Measurements from ENCODE around the gene C1orf87.

Gene C1orf87

DNA sequence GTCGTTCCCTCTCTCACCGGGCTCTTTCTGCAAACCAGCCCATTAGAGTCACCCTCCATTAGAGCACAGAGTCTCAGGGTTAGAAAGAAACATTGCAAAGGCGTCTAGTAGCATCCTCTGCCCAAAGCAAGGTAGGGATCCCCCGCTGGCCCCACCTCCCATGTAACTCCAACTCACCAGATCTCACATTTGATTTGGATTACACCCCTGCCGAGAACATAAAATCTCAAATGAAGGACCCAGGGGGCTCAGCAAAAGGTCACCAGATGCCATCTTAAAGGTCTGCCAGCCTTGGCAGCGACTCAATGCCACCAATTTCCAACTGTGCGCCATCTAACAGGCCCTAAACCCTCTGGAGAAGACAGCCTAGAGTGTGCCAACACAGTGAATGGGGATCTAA lies 14.1 kb downstream of the C1orf87 start:
- DNase-seq = no peak

DNA sequence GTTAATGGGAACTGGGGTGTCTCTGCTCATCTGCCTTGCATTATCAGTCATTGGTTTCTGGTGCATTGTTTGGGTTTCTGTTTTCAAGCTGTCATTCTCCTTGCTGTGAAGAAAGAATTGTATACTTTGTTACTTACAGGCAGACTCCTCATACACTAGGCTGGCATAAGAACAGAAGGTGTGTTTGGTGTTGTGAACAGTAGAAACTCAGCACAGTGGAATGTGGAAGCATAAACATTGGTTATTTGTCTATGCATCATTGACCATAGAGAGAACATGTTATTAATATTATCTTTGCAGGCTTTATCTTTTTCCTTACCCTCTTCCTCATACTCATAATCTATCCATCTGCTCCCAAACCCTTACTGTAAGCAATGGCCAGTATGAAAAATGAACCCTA lies 18.2 kb downstream of the C1orf87 start:
- DNase-seq = no peak

DNA sequence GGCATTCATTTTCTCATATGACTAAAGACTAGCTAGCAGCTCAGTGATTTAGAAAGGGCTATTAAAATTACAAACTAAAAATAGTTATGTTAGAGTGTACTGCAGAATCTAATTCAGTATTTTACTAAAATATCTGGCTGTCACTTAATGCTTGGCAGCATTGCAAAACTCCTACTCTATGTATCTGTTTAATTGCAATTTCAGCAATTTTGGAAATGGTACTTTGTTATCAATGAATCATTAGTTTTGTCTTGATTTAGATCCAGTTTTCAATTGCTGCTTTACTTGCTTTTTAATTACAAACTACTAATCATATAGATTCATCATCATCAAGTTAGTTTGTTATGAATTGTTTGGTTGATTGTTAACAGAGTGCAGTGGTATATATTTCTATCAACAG lies 19.2 kb downstream of the C1orf87 start:
- DNase-seq = no peak

DNA sequence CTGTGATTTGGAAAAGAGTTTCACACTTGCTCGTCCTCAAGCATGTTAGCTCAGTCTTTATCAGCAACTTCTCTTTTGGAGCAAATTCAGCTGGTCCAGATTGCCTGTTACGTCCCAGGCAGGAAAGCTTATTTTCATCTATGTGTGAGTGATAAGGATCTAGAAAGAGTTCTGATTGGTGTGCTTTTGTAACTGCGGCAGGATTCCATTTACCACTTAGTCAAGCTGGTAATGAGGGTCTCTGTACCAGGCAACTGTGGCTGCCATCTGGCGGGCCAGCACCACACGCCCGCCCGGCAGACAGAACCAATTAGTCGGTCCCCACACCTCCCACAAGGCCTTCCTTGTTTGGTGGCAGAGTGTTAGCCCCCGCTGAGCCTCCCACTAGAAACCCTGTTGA lies 21.0 kb downstream of the C1orf87 start:
- DNase-seq = no peak

DNA sequence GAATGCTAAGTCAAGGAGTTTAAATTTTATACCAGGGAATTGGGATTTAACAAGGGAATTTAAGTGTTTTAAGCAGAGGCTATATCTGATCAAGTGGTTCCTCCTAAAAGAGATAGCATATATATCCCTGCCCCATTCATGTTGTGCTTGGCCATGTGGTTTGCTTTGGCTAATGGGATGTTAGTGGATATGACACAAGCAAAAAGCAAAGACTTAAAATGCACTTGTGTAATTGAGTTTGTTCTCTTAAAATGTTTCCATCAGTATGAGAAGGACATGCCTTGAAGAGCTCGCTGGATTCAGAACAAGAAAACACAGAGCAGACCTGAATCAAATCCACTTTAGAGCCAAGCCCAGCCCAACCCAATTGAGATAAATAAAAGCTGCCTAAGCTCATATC lies 22.4 kb downstream of the C1orf87 start:
- no peak for DNase-seq

DNA sequence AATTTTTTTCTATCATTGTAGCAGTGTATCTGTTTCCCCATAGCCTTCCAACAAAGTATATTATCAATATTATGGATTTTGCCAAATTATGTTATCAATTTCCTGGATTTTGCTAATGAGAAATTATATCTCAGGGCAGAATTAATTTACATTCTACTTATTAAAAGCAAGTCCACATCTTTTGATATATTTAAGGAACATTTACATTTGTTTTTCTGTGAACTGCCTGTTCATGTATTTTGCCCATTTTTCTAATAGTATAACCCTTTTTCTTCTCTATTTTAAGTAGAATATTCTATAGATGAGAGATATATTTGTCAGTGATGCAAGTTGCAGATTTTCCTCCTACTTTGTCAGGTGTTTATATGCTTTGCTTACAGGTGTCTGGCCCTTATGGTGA lies 24.4 kb downstream of the C1orf87 start:
- DNase-seq = no peak

DNA sequence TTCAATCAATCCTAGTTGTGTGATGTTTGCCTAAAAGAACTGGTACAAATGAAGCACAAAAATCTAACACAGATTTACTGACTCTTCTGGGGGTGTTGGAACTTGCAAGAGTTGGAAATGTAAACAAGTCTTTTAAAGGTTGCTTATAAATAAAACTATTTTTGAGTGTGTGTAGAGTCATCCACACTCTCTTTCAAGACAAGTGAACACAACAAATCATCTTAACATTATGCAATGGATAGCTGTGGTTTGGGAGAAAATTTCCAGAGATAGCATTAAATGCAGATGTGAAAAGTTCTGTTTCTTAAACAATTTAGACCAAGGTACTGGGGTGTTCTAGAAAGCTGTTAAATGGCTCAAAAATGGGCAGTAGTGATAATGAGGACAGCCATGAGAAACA lies 28.7 kb downstream of the C1orf87 start:
- DNase-seq = no peak

DNA sequence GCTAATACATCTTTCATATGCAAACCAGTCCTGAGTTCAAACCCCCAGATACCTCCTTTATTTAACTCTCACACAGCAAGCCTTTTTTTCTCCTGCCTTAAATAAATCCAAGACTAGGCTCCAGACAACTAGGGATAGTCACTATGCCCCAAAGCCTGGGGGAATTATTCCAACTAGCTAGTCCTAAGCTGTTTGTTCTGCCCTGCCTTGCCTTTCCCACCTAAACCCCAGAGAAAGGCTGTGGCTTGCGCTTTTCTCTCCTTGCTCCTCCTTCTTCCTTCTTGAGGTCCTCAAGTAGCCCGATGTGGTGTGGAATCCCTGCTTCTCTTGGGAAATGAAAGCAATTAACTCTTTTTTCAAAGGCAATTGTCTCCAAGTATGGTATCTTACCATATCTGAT lies 31.8 kb downstream of the C1orf87 start:
- no peak for DNase-seq

DNA sequence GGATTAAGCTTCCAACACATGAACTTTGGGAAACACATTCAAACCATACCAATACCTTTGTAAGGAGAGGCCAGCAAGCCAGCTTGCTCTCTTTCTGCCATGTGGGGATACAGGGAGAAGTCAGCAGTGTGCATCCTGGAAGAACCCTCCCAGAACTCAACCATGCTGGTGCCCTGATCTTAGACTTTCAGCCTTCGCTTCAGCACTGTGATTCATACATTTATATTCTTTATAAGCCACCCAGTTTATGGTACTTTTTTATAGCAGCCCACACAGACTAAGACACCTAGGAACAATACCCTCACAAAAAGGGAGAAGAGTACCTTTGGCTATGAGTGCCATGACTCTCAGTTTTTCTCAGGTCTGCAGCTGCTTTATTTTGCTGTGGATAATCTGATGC lies 35.9 kb downstream of the C1orf87 start:
- DNase-seq = no peak

DNA sequence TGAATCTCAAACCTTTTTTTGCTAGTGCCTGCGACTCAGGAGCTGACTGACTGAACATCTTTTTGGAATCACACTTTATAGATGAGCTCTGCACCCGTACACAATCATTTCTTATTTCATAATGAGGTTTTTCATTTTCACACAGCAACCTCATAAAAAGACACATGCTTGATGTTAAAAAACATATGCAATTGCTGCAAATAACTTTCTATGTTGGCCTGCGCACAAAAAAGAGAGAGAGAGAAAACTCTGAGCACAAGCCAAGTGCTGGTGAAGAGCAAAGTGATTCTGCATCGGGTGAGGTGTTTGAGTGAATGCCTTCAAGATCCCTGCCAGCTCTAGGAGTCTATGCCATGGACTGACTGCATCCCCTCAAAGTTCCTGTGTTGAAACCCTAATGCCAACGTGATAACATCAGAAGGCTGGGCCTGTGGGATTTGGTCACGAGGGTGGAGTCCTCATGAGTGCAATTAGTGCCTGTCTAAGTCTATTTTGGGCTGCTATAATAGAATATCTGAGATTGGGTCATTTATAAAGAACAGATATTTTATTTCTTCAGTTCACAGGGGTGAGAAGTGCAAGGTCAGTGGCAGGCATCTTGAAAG lies 36.6 kb downstream of the C1orf87 start:
- DNase-seq = no peak

DNA sequence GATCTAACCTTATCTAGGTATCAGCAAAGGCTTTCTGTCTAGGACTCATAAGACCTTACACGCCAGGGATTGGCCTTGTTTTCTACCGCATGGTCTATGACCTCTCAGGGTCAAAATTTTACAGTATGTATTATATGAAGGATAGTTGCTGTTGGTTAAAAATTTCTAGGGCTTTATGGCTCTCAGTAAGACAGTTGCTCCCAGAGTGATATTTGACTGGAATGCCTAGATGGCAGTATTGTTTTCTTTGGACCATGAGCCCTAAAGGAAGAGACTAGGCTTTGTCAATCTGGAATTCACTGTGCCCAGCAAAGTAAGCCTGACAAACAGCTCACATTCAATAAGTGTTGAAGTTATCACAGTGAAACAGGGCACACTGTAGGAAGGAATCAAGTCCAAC lies 37.6 kb downstream of the C1orf87 start:
- DNase-seq = no peak

DNA sequence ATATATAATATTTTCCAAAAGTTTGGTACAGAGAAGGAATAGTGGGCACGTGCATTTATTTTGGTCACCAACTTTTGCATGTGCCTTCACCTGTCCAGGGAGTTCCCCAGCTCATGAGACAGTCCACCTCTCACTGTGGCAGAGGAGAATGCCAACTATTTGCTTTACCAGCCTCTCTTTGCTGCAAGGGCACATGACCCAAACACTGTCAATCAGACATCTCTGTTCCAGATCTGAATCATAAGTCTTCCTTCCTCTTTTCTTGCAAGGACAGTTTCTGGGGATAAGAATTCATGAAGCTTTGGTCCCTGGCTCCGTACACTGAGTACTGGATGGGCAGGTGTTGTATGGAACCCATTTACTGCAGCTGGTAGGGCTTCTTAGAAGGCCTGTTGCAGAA lies 38.6 kb downstream of the C1orf87 start:
- no peak for DNase-seq

DNA sequence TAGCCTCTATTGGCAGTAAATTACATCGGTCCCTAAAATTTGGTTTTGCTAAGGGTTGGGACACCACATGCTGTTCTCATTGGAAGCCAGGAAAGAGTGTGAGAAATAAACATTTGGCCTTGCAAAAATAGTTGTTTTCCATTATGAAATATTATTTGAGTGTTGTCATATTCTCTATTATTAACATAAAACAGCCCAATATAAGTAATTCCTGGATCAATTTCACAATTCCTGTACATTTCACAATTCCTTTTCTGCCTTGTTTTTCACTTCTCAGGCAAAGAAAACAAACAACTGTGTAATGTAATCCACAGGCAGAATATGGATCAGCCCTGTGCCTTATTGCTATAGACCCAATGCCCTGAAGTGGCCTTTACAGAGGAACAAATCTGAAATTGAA lies 40.5 kb downstream of the C1orf87 start:
- no peak for DNase-seq

DNA sequence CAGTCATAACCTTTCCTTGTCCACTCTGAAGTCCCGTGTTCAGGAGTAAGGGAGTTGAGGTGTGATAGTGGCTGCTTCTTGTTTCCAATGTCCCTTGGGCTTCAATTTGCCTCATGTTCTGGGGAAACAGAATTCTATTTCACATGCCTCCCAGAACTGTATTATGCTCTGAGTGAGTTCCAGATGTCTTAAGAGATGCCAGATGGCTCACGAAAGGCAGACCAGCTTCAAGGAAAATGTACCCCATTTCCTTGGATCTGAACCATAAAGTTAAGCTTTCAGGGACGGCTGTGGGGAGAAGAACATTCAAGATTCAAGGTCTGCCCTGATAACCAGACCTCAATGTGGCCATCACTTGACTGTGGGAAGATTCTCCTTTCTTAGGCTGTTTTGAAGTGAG lies 42.4 kb downstream of the C1orf87 start:
- DNase-seq = no peak

DNA sequence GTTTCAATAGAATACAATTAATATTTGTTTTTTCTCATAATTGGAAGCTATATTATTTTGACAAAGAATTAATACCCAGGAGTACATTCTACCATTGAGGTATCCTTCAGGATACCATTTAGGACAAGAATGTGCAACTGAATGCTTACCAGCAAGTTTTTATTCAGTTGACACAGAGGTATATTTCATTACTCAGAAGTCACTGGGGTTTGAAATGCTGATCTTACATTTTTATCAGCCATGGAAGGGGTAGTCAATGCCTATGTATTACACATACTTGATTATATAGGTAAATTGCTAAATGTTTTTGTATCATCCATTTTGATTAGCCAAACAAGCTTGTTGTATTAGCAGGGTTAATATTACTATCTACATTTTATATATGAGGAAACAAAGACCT lies 48.0 kb downstream of the C1orf87 start:
- no peak for DNase-seq

DNA sequence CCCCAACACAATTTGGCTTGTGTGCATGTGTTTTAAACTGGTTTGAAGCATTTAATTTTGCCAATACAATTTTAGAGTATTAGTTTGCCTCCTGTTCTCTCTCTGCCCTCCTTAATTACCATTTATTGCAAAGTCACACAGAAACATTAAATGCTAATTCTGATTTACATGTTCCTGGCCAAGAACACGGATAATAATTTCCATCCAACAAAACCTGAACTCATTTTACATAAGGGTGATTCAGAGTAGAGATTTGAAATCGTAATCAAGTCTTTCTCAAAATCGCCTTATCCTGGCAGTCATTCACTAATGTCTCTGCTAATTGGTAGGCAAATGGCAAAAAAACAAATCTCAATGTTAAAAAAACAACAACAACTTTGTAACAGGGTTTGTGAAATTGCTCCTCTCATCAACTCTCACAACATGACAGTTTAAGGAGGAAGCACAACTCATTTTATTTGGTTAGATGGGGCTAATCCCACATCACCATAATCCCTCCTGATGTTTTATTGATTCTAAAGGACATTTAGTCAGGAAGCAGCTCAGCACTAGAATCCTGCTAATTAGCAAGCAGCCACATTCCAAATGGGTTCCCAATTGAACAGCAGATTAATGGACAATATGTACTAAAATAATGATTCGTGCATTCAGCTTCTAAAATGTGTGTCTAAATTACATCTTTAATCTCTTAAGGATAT lies 55.9 kb downstream of the C1orf87 start:
- no peak for DNase-seq

DNA sequence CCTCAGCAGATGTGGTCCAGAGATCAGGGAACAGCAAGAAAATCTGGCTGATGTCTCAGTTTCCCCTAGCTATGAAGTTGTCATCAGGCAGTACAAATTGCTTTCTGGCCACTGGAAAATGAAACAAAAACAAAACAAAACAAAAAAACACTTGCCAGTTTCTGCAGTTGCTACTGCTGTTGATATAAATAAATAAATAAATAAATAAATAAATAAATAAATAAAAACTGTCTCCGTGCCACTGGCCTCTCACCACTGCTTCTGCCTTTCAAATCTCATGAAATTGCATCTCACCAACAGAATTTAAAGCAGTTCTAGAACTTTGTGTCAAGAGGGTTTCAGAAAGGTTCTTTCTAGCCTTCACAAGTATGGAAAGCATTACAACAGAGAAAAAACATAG lies 62.9 kb downstream of the C1orf87 start:
- DNase-seq = no peak

DNA sequence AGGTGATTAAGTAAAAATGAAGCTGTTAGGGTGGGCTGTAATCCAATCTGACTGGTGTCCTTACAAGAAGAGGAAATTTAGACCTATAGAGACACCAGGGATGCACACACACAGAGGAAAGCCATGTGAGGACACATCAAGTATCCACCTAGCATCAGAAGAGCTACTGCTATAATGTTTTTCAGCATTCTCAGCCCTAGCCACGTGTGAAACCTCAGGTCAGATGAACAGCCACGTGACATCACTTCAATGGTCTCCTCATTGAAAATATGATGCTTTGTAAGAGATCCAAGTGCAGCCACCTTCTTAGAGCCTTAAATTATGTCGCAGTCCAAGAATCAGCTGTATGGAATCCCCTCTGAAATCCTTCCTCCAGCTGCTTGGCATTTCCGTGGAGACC lies 65.1 kb downstream of the C1orf87 start:
- DNase-seq = no peak

DNA sequence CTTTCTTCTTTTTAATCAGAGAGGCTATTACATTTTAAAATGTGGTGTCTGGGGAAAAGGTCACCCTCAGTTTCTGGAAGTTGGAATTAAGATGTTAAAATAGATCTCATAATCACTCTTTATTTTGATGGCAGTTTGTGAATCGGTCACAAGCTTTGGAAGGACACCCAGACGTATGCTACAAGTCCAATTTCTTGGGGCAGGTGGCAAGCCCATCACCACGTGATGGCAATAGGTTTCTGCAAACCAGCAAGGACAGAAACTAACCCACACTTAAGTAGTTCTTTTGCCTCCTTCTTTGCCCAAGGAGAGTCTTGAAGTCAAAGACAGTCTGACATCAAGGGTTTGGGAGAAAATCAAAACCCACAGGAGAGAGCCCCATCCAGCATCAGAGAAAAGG lies 72.9 kb downstream of the C1orf87 start:
- DNase-seq = no peak

DNA sequence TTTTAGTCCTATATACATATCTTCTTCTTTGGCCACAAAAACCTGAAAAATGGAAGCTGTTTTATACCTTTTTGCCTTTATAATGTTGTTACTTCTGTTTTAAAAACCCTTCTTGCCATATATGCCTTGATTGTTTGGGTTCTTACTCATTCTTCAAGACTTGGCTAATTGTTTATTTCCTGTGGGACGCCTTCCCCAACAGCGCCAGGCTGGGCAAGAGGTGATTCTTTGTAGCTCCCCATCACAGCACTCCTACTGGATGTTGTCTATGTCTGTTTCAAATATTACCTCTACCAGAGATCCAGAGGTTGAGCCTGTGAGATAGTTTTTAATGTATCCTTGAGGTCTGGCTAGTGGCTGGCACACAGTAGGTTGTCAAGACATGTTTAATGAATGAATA lies 73.8 kb downstream of the C1orf87 start:
- DNase-seq = no peak

DNA sequence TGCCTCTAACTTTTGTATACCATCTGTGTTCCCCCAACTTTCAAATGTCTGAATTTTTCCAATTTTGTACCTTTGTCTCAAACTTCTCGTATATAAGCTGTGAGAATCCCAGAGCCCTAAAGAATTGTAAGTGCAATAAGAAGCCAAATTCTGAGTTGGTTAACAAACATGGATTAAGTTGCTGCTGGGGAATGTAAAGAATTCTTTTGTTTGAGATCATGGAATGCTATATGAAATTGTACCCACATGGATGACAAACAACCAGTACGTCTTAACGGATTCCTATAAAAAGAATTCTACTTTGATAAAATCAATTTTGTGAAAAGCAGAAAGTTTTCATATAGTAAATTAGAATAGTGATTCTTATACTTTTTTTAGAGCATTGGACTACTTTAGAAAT lies 74.6 kb downstream of the C1orf87 start:
- no peak for DNase-seq

DNA sequence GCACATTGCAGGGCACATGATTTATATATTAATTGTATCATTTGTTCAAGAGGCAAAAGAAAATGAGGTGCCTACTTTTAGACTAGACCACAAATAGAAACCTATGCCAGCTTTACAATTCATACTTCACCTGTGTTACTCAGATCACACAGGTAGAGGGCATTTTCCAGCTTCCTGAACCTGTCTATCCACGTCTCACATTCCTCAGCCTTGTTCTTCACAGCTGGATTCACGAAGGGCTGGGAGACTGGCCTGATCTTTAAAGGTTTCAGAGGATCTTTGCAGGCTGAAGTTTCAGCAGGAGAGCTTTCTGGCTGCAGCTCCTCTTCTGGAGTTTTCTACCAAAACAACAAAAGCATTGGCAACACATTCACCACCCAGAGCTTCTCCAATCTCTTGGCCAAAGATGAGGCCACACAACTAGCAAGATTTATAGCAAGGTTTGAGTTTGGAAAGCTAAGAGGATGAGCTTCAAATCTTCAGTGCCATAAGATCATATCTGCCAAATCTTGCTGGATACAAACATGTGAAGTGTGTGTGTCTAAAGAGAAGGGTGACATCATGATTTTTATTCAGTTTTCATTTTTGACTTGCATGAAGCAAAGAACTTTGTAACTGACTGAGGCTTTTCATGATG lies 76.0 kb downstream of the C1orf87 start:
- no peak for DNase-seq

DNA sequence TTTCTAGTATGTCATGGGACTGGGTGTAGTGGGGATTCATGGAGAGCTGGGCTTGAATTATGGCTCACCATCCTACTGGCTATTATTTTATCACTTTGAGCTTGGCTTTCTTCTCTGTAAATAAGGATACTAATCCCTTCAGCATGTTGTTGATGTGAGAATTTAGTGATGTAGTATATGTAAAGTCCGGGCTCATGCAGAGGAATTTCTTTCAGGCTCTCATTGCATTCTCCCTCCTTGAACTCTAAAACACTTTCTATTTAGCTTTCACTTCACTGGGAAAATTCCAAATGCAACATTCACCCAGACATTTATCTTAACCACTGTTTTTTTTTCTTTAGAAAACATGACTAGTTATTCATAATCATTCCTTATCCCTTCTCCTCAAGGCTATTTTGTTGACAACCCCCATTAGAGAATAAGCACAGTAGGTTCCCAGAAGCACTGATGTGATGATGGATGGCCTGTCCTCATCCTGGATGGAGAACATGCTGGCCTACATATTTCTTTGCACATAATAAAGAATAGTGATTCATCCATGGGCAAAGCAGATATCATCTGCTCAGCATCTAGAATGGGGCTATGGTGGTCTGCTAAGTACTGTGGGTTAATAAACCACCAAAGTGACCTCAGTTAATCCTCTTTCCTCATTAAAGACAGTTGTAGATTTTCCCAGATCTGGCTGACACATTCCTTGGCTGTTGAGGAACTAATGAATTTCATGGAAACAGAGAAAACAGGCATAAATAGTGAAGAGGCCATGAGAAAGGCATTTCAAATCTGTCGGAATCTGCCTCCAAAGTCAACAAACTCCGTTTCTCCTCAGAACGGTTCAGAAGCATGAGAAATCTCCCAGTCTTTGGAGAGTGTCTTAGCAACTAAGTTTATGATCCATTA lies 79.0 kb downstream of the C1orf87 start:
- DNase-seq = no peak
